Naive thymus-derived CD4-positive, alpha-beta T cell (primary cell): ENCODE measurements around the gene FCAR. TPM values are rescaled to one million over a fixed set of nuclear protein-coding genes. Genes with fewer than 3 reads are reported as not detected.
"Not testable (repeated sequence)": the region's sequence is repeated elsewhere in the genome, so short reads cannot be mapped to it uniquely, and the experiment has no call there.

Source experiments
- ATAC-seq: fragments of 150-1000 bp; cut with Tn5 transposase; 2 replicates; pipeline ENCODE4 v1.10.0; 2021; ENCODE audit warnings: mild to moderate bottlenecking, moderate library complexity
- CTCF ChIA-PET: fragments of 350-600 bp; sonication (Branson Sonifier 250); formaldehyde crosslinking; loops from one replicate; lab custom pipeline; 2021; ENCODE audit warnings: antibody characterized with exemption; lab: Charles Lee
- POLR2A ChIA-PET: fragments of 350-600 bp; sonication (Branson Sonifier 250); formaldehyde crosslinking; loops from one replicate; lab custom pipeline; 2021; ENCODE audit warnings: antibody characterized with exemption, inconsistent platforms; lab: Charles Lee
- DNase-seq, 9 donors: peaks; one replicate each; pipeline versions ENCODE4 v3.0.0 to v3.0.0-alpha.2; 2020 to 2022; ENCODE audit warnings: mixed read lengths in 1 of 9
- H3K27ac ChIP-seq: one replicate; pipeline ENCODE4 v1.7.0; 2013; ENCODE audit warnings: mild to moderate bottlenecking, low read depth, low read length, moderate library complexity
- H3K27me3 ChIP-seq, 2 donors: one replicate each; pipeline ENCODE4 v1.7.0; 2013; ENCODE audit warnings: low read length in 2 of 2, mild to moderate bottlenecking in 2 of 2, moderate library complexity in 2 of 2; ENCODE audit not compliant: control insufficient read depth in 2 of 2, insufficient read depth in 2 of 2
- H3K36me3 ChIP-seq, 3 experiments: 1 replicate in 2 of 3; 2 replicates in 1 of 3; pipeline ENCODE4 v1.7.0; 2013; ENCODE audit warnings: low read length in 3 of 3, mild to moderate bottlenecking in 3 of 3, moderate library complexity in 1 of 3; ENCODE audit not compliant: insufficient read depth in 3 of 3, control insufficient read depth in 2 of 3
- H3K4me1 ChIP-seq, 2 donors: one replicate each; pipeline ENCODE4 v1.7.0; 2013; ENCODE audit warnings: low read length in 2 of 2, mild to moderate bottlenecking in 2 of 2, moderate library complexity in 1 of 2; ENCODE audit not compliant: control insufficient read depth in 2 of 2, insufficient read depth in 2 of 2
- H3K4me3 ChIP-seq: 2 replicates; pipeline ENCODE4 v1.7.0; 2013; ENCODE audit warnings: mild to moderate bottlenecking, low read length
- H3K9me3 ChIP-seq, 3 experiments: 1 replicate in 2 of 3; 2 replicates in 1 of 3; pipeline ENCODE4 v1.7.0; 2013; ENCODE audit warnings: low read length in 3 of 3; ENCODE audit not compliant: control insufficient read depth in 2 of 3
- H3K27ac Mint-ChIP-seq, 9 donors: one replicate each; pipeline ENCODE4 v1.8.0; 2020 to 2022; ENCODE audit warnings: mixed read lengths in 9 of 9, mild to moderate bottlenecking in 8 of 9, moderate library complexity in 5 of 9, inconsistent platforms in 2 of 9
- H3K27me3 Mint-ChIP-seq, 5 donors: one replicate each; pipeline ENCODE4 v1.8.0; 2021 to 2022; ENCODE audit warnings: mixed read lengths in 5 of 5, mild to moderate bottlenecking in 1 of 5
- H3K36me3 Mint-ChIP-seq, 5 donors: one replicate each; pipeline ENCODE4 v1.8.0; 2020 to 2022; ENCODE audit warnings: mixed read lengths in 5 of 5, mild to moderate bottlenecking in 3 of 5, inconsistent platforms in 1 of 5
- H3K4me1 Mint-ChIP-seq, 7 donors: one replicate each; pipeline ENCODE4 v1.8.0; 2020 to 2022; ENCODE audit warnings: mixed read lengths in 7 of 7, mild to moderate bottlenecking in 3 of 7, inconsistent platforms in 1 of 7
- H3K4me3 Mint-ChIP-seq, 10 donors: one replicate each; pipeline ENCODE4 v1.8.0; 2020 to 2022; ENCODE audit warnings: mild to moderate bottlenecking in 10 of 10, mixed read lengths in 10 of 10, moderate library complexity in 6 of 10, inconsistent platforms in 2 of 10
- H3K9me3 Mint-ChIP-seq, 11 donors: one replicate each; pipeline ENCODE4 v1.8.0; 2020 to 2022; ENCODE audit warnings: mixed read lengths in 11 of 11, mild to moderate bottlenecking in 4 of 11, inconsistent platforms in 1 of 11, moderate library complexity in 1 of 11
- intact Hi-C, 2 donors: fragments of 100-400 bp; cut with micrococcal nuclease; formaldehyde crosslinking; loops; one replicate each; pipeline ENCODE4 v1.15.1; 2023
- polyA plus RNA-seq, 2 donors: library from polyadenylated mRNA; unstranded; fragments of 300-500 nt; fragmentation: Illumina TruSeq; gene quantifications; one replicate each; pipeline ENCODE4 v1.2.3, GENCODE V29; 2021
- total RNA-seq, 6 experiments: library from RNA in 5 of 6; stranded (reverse) in 5 of 6; gene quantifications; 1 replicate in 5 of 6; 2 replicates in 1 of 6; pipeline ENCODE4 v1.2.3 and lab custom pipeline; 2021 to 2026

FCAR gene
- total and polyA plus RNA-seq, 7 experiments from 2014 or later: 8.5 to 110 TPM; not detected in 5

GRCh38 chr19:54906819-54907218, 32.8 kb downstream of the FCAR start:
- CTCF ChIA-PET: no interaction called here
- no peak for DNase-seq
- Mint-ChIP-seq H3K4me3 (peak overlapping the region in 1 of 10 donors; percentile 79), H3K27ac (no peak overlapping the region), H3K4me1 (peaks cover 0 to 4% (median 0%) of the 10 kb centered on the region in 7 donors), H3K9me3 (peaks cover 0 to 9% (median 3%) of the 10 kb centered on the region in 11 donors), H3K27me3 (peaks cover 3 to 17% (median 6%) of the 10 kb centered on the region in 5 donors), H3K36me3 (no peaks in the 10 kb centered on the region)
- no peaks in the 10 kb centered on the region for H3K4me1 ChIP-seq
- H3K27me3 ChIP-seq: no peaks in the 10 kb centered on the region
- H3K27ac ChIP-seq: no peak overlapping the region
- ATAC-seq: no peak
- POLR2A ChIA-PET: no interaction called here
- H3K36me3 ChIP-seq: no peaks in the 10 kb centered on the region
- intact Hi-C loops: no loop called here
- H3K4me3 ChIP-seq: no peak overlapping the region
- no peaks in the 10 kb centered on the region for H3K9me3 ChIP-seq

GRCh38 chr19:54907899-54908298, 33.9 kb downstream of the FCAR start:
- H3K27me3 Mint-ChIP-seq: peaks cover 3 to 18% (median 6%) of the 10 kb centered on the region in 5 donors
- CTCF ChIA-PET, H3K27ac ChIP-seq, H3K9me3 Mint-ChIP-seq, H3K4me1 ChIP-seq, ATAC-seq, H3K36me3 ChIP-seq, intact Hi-C loops, H3K9me3 ChIP-seq, H3K36me3 Mint-ChIP-seq, DNase-seq, H3K4me3 Mint-ChIP-seq, H3K27ac Mint-ChIP-seq, POLR2A ChIA-PET, H3K4me3 ChIP-seq, H3K27me3 ChIP-seq, H3K4me1 Mint-ChIP-seq: not testable (repeated sequence)

DNA sequence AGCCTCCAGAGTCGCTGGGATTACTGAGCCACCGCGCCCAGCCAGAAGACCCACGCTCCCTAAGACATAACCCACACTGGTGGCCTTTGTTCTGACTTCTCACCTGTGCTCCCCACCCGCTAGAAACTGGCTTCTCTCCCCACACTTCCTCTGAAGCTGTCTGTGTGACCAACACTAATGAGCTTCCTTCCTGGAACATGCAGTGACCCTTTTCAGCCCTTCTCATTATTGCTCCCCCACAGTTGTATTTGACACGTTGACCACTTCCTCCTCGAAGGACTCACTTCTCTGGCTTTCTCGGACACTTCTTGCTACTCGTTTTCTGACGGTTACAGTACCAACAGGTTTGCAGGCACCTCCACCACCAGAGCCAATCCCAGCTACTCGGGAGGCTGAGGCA, 42.8 kb downstream of the FCAR start:
- peaks cover 0 to 11% (median 1%) of the 10 kb centered on the region in 11 donors for H3K9me3 Mint-ChIP-seq
- intact Hi-C loops: no loop called here
- Histone ChIP-seq H3K4me1 (no peaks in the 10 kb centered on the region), H3K36me3 (no peaks in the 10 kb centered on the region), H3K4me3 (no peak overlapping the region), H3K27ac (no peak overlapping the region), H3K9me3 (no peaks in the 10 kb centered on the region), H3K27me3 (no peaks in the 10 kb centered on the region)
- no peak overlapping the region for H3K27ac Mint-ChIP-seq
- peaks cover 0 to 32% (median 10%) of the 10 kb centered on the region in 5 donors for H3K27me3 Mint-ChIP-seq
- H3K4me1 Mint-ChIP-seq: peaks cover 0 to 11% (median 4%) of the 10 kb centered on the region in 7 donors
- ChIA-PET POLR2A (interaction anchor here (0.6 kb wide), 1 partner anchor 1396 kb away, joined by 3 read pairs; no protein-coding TSS in a partner anchor), CTCF (no interaction called here)
- H3K4me3 Mint-ChIP-seq: peak overlapping the region in 1 of 10 donors; percentile 29
- ATAC-seq: peak; percentile 55
- DNase-seq: no peak
- H3K36me3 Mint-ChIP-seq: peaks cover 0 to 3% (median 0%) of the 10 kb centered on the region in 5 donors

GRCh38 chr19:54918499-54918898, 44.5 kb downstream of the FCAR start:
- Mint-ChIP-seq H3K27me3 (peaks cover 0 to 38% (median 10%) of the 10 kb centered on the region in 5 donors), H3K4me3 (no peak overlapping the region), H3K36me3 (peaks cover 0 to 3% (median 0%) of the 10 kb centered on the region in 5 donors), H3K4me1 (peaks cover 0 to 10% (median 5%) of the 10 kb centered on the region in 7 donors), H3K9me3 (peaks cover 0 to 8% (median 0%) of the 10 kb centered on the region in 11 donors), H3K27ac (no peak overlapping the region)
- no peak for DNase-seq
- CTCF ChIA-PET: no interaction called here
- no peak overlapping the region for H3K27ac ChIP-seq
- no peaks in the 10 kb centered on the region for H3K9me3 ChIP-seq
- POLR2A ChIA-PET: no interaction called here
- no peaks in the 10 kb centered on the region for H3K4me1 ChIP-seq
- no peak for ATAC-seq
- H3K27me3 ChIP-seq: no peaks in the 10 kb centered on the region
- no peak overlapping the region for H3K4me3 ChIP-seq
- intact Hi-C loops: loop anchor here in 1 of 2 donors (2.0 kb wide), 1 partner anchor 36 kb away; no protein-coding TSS in a partner anchor
- H3K36me3 ChIP-seq: no peaks in the 10 kb centered on the region

- H3K4me1 Mint-ChIP-seq, DNase-seq, ATAC-seq, H3K27me3 ChIP-seq, POLR2A ChIA-PET, H3K27ac Mint-ChIP-seq, H3K4me3 ChIP-seq, H3K9me3 ChIP-seq, CTCF ChIA-PET, H3K4me1 ChIP-seq, H3K36me3 ChIP-seq, H3K4me3 Mint-ChIP-seq, H3K36me3 Mint-ChIP-seq, H3K27ac ChIP-seq: not testable (repeated sequence)
- H3K27me3 Mint-ChIP-seq: peaks cover 0 to 28% (median 10%) of the 10 kb centered on the region in 5 donors
- H3K9me3 Mint-ChIP-seq: peaks cover 0 to 10% (median 0%) of the 10 kb centered on the region in 11 donors
- intact Hi-C loops: loop anchor here in 1 of 2 donors (2.0 kb wide), 1 partner anchor 37 kb away; no protein-coding TSS in a partner anchor
These were observed 45.9 kb downstream of the FCAR start for GRCh38 chr19:54919646-54920563.

DNA sequence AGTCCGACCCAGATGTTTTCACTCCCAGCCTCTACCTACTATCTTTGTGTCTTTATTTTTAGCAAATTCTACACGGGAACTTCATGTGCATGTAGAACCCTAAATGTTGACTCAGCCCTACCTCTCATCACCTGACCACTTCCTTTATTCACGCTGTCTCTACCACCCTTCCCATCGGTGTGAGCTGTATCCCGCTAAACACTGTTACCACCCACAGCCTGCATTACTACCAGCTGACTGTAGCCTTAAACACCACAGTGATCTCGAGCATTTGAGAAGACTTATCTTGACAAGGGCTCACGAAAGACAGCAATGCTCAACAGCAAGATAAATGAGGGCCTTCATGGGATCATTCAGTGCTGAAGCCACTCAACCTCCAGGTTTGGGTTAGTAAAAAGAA, 47.0 kb downstream of the FCAR start:
- Mint-ChIP-seq H3K9me3 (peaks cover 0 to 18% (median 6%) of the 10 kb centered on the region in 11 donors), H3K27me3 (peaks cover 0 to 25% (median 13%) of the 10 kb centered on the region in 5 donors), H3K4me1 (peaks cover 0 to 9% (median 5%) of the 10 kb centered on the region in 7 donors), H3K27ac (no peak overlapping the region), H3K36me3 (peaks cover 0 to 10% (median 4%) of the 10 kb centered on the region in 5 donors), H3K4me3 (no peak overlapping the region)
- H3K27me3 ChIP-seq: no peaks in the 10 kb centered on the region
- CTCF ChIA-PET: no interaction called here
- DNase-seq: no peak
- H3K9me3 ChIP-seq: no peaks in the 10 kb centered on the region
- no peak overlapping the region for H3K27ac ChIP-seq
- POLR2A ChIA-PET: no interaction called here
- no peaks in the 10 kb centered on the region for H3K36me3 ChIP-seq
- no peaks in the 10 kb centered on the region for H3K4me1 ChIP-seq
- H3K4me3 ChIP-seq: no peak overlapping the region
- intact Hi-C loops: no loop called here
- no peak for ATAC-seq
